K562 (cell line): ENCODE data around the gene KCNQ2. TPM values are rescaled to one million over a fixed set of nuclear protein-coding genes. Genes with fewer than 3 reads are reported as not detected.

Source experiments
- ATAC-seq: fragments of 200-7000 bp; cut with Tn5 transposase; 3 replicates; pipeline ENCODE4 v1.9.1; 2020; ENCODE audit warnings: moderate library complexity
- BruUV-seq: library from RNA; stranded (reverse); fragments of 400-500 nt; replicated peaks from 2 replicates; lab custom pipeline; 2021; lab: Mats Ljungman, UMichigan
- CTCF ChIA-PET: fragments of 300-600 bp; formaldehyde crosslinking; extraction: SDS; loops from one replicate; lab custom pipeline; 2021; ENCODE audit warnings: low intra/inter-chr PET ratio; lab: Yijun Ruan, JAX
- POLR2A ChIA-PET: fragments of 300-600, 350-650 bp; sonication (Branson Sonifier 250); formaldehyde crosslinking; extraction: SDS; loops from one replicate; lab custom pipeline; 2021; ENCODE audit warnings: antibody characterized with exemption, inconsistent platforms; lab: Yijun Ruan, JAX
- DNase-seq, 4 experiments: peaks; one replicate each; pipeline versions ENCODE4 v3.0.0 to v3.0.0-alpha.2; 2011 to 2018; ENCODE audit warnings: low spot score in 3 of 4, mixed read lengths in 3 of 4; ENCODE audit errors: extremely low read depth in 1 of 4
- FAIRE-seq: peaks from 2 replicates; lab custom pipeline; 2011; peaks lifted over from hg19 to GRCh38; lab: Jason Lieb, UNC
- H2AFZ ChIP-seq: 2 replicates; pipeline ENCODE4 v1.6.0; 2011; ENCODE audit warnings: low read depth, low read length, control low read depth, inconsistent platforms
- H3K27ac ChIP-seq: fragments of 200-600 bp; 3 replicates; pipeline ENCODE4 v1.8.0; 2011; ENCODE audit warnings: low read depth, mild to moderate bottlenecking, control low read depth, inconsistent platforms, low read length, moderate library complexity, mixed read lengths; ENCODE audit errors: extremely low read depth
- H3K27me3 ChIP-seq, 2 experiments: fragments of 300-600 bp in 1 of 2; 2 replicates in 1 of 2; 3 replicates in 1 of 2; pipeline versions ENCODE4 v1.6.0 to v1.8.0; 2011; ENCODE audit warnings: inconsistent platforms in 2 of 2, low read length in 2 of 2, mild to moderate bottlenecking in 1 of 2, mixed read lengths in 1 of 2, moderate library complexity in 1 of 2; ENCODE audit not compliant: control insufficient read depth in 2 of 2, insufficient read depth in 2 of 2
- H3K36me3 ChIP-seq: fragments of 300-600 bp; 3 replicates; pipeline ENCODE4 v1.8.0; 2011; ENCODE audit warnings: mild to moderate bottlenecking, low read length, inconsistent platforms; ENCODE audit not compliant: control insufficient read depth, insufficient read depth
- H3K4me1 ChIP-seq, 2 experiments: fragments of 200-600 bp in 1 of 2; replicated peaks in 1 of 2; 2 replicates in 1 of 2; 3 replicates in 1 of 2; pipeline versions ENCODE4 v1.5.1 to v1.8.0; 2011; ENCODE audit warnings: inconsistent platforms in 2 of 2, low read length in 2 of 2, mild to moderate bottlenecking in 1 of 2, mixed read lengths in 1 of 2, moderate library complexity in 1 of 2; ENCODE audit not compliant: control insufficient read depth in 2 of 2, insufficient read depth in 2 of 2
- H3K4me2 ChIP-seq: 2 replicates; pipeline ENCODE4 v1.6.1; 2011; ENCODE audit warnings: low read length, control low read depth, inconsistent platforms, mixed read lengths; ENCODE audit not compliant: insufficient read depth
- H3K4me3 ChIP-seq: fragments of 200-600 bp; sonication (generic), shearing (Covaris generic); 2 replicates; pipeline ENCODE4 v1.5.1; 2016; ENCODE audit warnings: control low read depth, inconsistent platforms
- H3K79me2 ChIP-seq: fragments of 200-600 bp; 3 replicates; pipeline ENCODE4 v1.8.0; 2011; ENCODE audit warnings: low read length, inconsistent platforms; ENCODE audit not compliant: control insufficient read depth, insufficient read depth
- H3K9ac ChIP-seq, 2 experiments: 2 replicates each; pipeline versions ENCODE4 v1.6.0 to v1.6.1; 2011; ENCODE audit warnings: low read depth in 2 of 2, low read length in 2 of 2, control low read depth in 1 of 2, inconsistent platforms in 1 of 2, mild to moderate bottlenecking in 1 of 2, mixed read lengths in 1 of 2; ENCODE audit not compliant: insufficient read depth in 1 of 2
- H3K9me1 ChIP-seq: one replicate; pipeline ENCODE4 v1.6.0; 2011; ENCODE audit warnings: inconsistent platforms, mild to moderate bottlenecking, low read length, moderate library complexity; ENCODE audit not compliant: control insufficient read depth, insufficient read depth
- H3K9me3 ChIP-seq: replicated peaks from 2 replicates; pipeline ENCODE4 v1.5.1; 2011; ENCODE audit warnings: low read depth, low read length, inconsistent platforms; ENCODE audit not compliant: control insufficient read depth, insufficient read depth
- H4K20me1 ChIP-seq: replicated peaks from 2 replicates; pipeline ENCODE4 v1.6.1; 2011; ENCODE audit warnings: low read length, inconsistent platforms, mixed read lengths; ENCODE audit not compliant: control insufficient read depth, insufficient read depth
- ADNP ChIP-seq: fragments of 200-800 bp; sonication (Bioruptor generic); IDR thresholded peaks from 2 replicates; pipeline ENCODE4 v1.6.1; 2016; ENCODE audit warnings: missing genetic modification characterization, missing compliant biosample characterization
- LARP7 ChIP-seq: fragments of 450-650 bp; IDR thresholded peaks from 2 replicates; pipeline ENCODE4 v1.6.1; 2016
- MTA3 ChIP-seq: fragments of 450-650 bp; formaldehyde crosslinking; IDR thresholded peaks from 2 replicates; pipeline ENCODE4 v1.6.1; 2017; ENCODE audit warnings: mild to moderate bottlenecking, borderline replicate concordance
- PHF21A ChIP-seq: fragments of 450-650 bp; IDR thresholded peaks from 2 replicates; pipeline ENCODE4 v1.6.1; 2017; ENCODE audit warnings: low read depth, borderline replicate concordance
- RAD21 ChIP-seq, 2 experiments: fragments of 250-450 bp in 1 of 2; fragments of 450-650 bp in 1 of 2; sonication (Bioruptor Pico) in 1 of 2; formaldehyde crosslinking in 1 of 2; IDR thresholded peaks in 1 of 2; conservative IDR thresholded peaks in 1 of 2; 2 replicates each; pipeline versions ENCODE4 v1.4.0 to v1.8.0; 2020 to 2022; ENCODE audit warnings: mild to moderate bottlenecking in 2 of 2, moderate library complexity in 1 of 2
- SOX6 ChIP-seq: fragments of 450-650 bp; IDR thresholded peaks from 2 replicates; pipeline ENCODE4 v1.6.1; 2014; ENCODE audit warnings: mild to moderate bottlenecking
- ZNF507 ChIP-seq: conservative IDR thresholded peaks from 2 replicates; pipeline ENCODE4 v1.6.1; 2017; ENCODE audit warnings: missing genetic modification characterization, missing compliant biosample characterization
- ZNF830 ChIP-seq: fragments of 250-450 bp; sonication (Bioruptor Pico); IDR thresholded peaks from 2 replicates; pipeline ENCODE4 v1.5.0; 2021; ENCODE audit warnings: mild to moderate bottlenecking
- ZZZ3 ChIP-seq: fragments of 450-650 bp; IDR thresholded peaks from 2 replicates; pipeline ENCODE4 v1.6.1; 2016; ENCODE audit warnings: antibody characterized with exemption, mild to moderate bottlenecking, moderate library complexity
- WGBS: fragments of 100-300 bp; shearing (Covaris generic); methylation state at CpG from one replicate; pipeline ENCODE4 v1.1.6; 2016; ENCODE audit warnings: low coverage, mixed read lengths; ENCODE audit not compliant: insufficient coverage; ENCODE audit errors: missing lambda C conversion rate; 5-methylcytosine and 5-hydroxymethylcytosine counted together
- in situ Hi-C: fragments of 300-500 bp; cut with MboI; formaldehyde crosslinking; loops from 4 replicates; pipeline ENCODE4 v1.15.0; 2018; ENCODE audit warnings: inconsistent platforms, mixed read lengths
- intact Hi-C: fragments of 100-400 bp; cut with micrococcal nuclease; formaldehyde crosslinking; loops from 2 replicates; pipeline ENCODE4 v1.14.2; 2022
- polyA plus RNA-seq, 8 experiments: library from polyadenylated mRNA; depleted of rRNA in 4 of 8; stranded (reverse) in 5 of 8; unstranded in 3 of 8; fragments of >200 nt; fragmentation: Nextera tagmentation in 2 of 8; fragmentation: Illumina TruSeq in 1 of 8; extraction: Ambion mirVana in 2 of 8; extraction: Trizol in 1 of 8; gene quantifications; 2 replicates each; pipeline versions ENCODE4 v1.2.1 to v1.2.3, GENCODE V29; 2011 to 2014; ENCODE audit warnings: inconsistent platforms in 1 of 8, missing spikeins in 1 of 8
- total RNA-seq, 7 experiments: library from RNA; depleted of rRNA in 6 of 7; stranded (reverse); fragments of >200 nt in 6 of 7; fragmentation: Illumina TruSeq in 2 of 7; extraction: Trizol in 2 of 7; gene quantifications; 2 replicates each; pipeline versions ENCODE4 v1.2.1 to v1.2.3, GENCODE V29; 2011 to 2021; ENCODE audit warnings: low replicate concordance in 1 of 7
- TF ChIP-seq, protein P1 (sequence below): sonication (generic); formaldehyde crosslinking; IDR thresholded peaks from 2 replicates; pipeline ENCODE4 v1.8.1; 2023; ENCODE audit warnings: mild to moderate bottlenecking, missing genetic modification reagents, moderate library complexity
- TF ChIP-seq, protein P2 (sequence below): fragments of 250-450 bp; sonication (Bioruptor Pico); IDR thresholded peaks from 2 replicates; pipeline ENCODE4 v1.8.0; 2021; ENCODE audit warnings: moderate library complexity, mild to moderate bottlenecking, inconsistent platforms
- TF ChIP-seq, protein P3 (sequence below): sonication (generic); IDR thresholded peaks from 2 replicates; pipeline ENCODE4 v1.6.1; 2016
- TF ChIP-seq, protein P4 (sequence below): sonication (generic); formaldehyde crosslinking; IDR thresholded peaks from 2 replicates; pipeline ENCODE4 v1.8.0; 2022; ENCODE audit warnings: missing genetic modification reagents, mild to moderate bottlenecking, moderate library complexity, borderline replicate concordance
- TF ChIP-seq, protein P5 (sequence below): fragments of 250-450 bp; sonication (Bioruptor Pico); IDR thresholded peaks from 2 replicates; pipeline ENCODE4 v1.4.0; 2020; ENCODE audit warnings: mild to moderate bottlenecking, moderate library complexity

The KCNQ2 gene
- total and polyA plus RNA-seq, 9 of the 15 experiments (the other 6 are each of a cell fraction or from before 2014, with no cell fraction given): 0.13 to 0.16 TPM; not detected in 7

DNA sequence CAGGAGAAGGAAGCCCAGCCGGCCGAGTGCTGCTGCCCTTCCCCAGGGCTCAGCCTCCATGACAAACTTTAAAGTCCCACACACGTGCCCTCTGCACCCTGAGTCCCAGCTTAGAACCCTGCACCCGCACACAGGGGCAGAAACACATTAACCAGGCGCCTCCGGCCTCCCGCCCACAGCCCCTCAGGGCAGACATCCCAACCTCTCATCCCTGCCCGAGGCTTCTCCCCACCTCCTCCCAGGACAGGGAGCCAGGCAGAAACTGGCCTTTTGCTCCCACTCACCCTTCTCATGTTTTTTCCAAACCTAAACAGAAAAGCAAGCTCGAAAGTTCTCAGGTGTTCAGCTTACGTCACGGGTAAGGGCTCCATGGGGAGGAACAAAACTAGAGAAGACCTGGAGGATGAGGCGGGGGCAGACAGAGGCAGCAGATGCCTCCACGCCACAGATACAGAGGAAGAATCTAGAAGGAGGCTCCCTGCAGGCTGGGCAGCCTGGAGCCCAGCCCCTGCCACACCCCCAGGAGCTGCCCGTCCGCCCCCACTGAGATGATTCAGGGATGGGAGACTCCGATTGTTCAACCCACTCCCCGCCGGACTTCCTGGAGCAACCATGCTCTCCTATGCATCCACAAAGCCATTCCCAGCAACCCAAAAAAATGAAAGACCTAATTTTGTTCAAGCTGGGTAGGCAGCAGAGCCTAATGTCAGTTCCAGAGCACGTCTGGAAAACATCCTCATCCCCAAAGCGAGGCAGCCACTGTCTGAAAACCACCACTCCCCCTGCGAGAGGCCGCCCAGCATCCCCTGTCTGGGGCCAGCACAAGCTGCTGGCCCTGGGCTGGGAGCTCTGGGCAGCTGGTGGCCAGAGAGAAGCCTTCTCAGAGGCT lies 8.8 kb downstream of the KCNQ2 start:
- intact Hi-C loops (no loop called here), in situ Hi-C loops (no loop called here)
- ATAC-seq (no peak), FAIRE-seq (no peak), DNase-seq (no peak)
- ChIA-PET CTCF (no interaction called here), POLR2A (interaction anchor here (1.1 kb wide), 1 partner anchor 9 kb away, joined by 6 read pairs; the partner anchor contains the start of gene KCNQ2)
- Histone ChIP-seq H3K4me3 (no peak overlapping the region), H3K36me3 (no peaks in the 10 kb centered on the region), H3K4me2 (no peak overlapping the region), H2AFZ (no peak overlapping the region), H3K27me3 (peaks cover 50 to 85% of the 10 kb centered on the region in 2 experiments), H3K9me3 (no peaks in the 10 kb centered on the region), H3K79me2 (no peaks in the 10 kb centered on the region), H3K27ac (no peak overlapping the region), H3K4me1 (peaks cover 0 to 23% of the 10 kb centered on the region in 2 experiments; a peak in 2 of 5 replicates), H4K20me1 (peaks cover 9% of the 10 kb centered on the region; the same call in 1 of the 2 replicates), H3K9ac (no peak overlapping the region), H3K9me1 (no peaks in the 10 kb centered on the region)
- no TSS peak for BruUV-seq
- under 1% methylated on average over 22 of the region's 22 CpGs for WGBS
- TF ChIP-seq ADNP (tag) (no peak), LARP7 (no peak), PHF21A (no peak), SOX6 (no peak), ZZZ3 (no peak), MTA3 (no peak), RAD21 (CRISPR knock-in tag; conservative IDR thresholded peaks at IDR 0.05 in 1 of 2, IDR thresholded peaks at IDR 0.05 in 1 of 2) (no peak), ZNF830 (CRISPR knock-in tag) (no peak), ZNF507 (tag) (no peak)
- TF ChIP-seq, protein P1, sequence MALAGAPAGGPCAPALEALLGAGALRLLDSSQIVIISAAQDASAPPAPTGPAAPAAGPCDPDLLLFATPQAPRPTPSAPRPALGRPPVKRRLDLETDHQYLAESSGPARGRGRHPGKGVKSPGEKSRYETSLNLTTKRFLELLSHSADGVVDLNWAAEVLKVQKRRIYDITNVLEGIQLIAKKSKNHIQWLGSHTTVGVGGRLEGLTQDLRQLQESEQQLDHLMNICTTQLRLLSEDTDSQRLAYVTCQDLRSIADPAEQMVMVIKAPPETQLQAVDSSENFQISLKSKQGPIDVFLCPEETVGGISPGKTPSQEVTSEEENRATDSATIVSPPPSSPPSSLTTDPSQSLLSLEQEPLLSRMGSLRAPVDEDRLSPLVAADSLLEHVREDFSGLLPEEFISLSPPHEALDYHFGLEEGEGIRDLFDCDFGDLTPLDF (CRISPR knock-in tag): no peak
- TF ChIP-seq, protein P2, sequence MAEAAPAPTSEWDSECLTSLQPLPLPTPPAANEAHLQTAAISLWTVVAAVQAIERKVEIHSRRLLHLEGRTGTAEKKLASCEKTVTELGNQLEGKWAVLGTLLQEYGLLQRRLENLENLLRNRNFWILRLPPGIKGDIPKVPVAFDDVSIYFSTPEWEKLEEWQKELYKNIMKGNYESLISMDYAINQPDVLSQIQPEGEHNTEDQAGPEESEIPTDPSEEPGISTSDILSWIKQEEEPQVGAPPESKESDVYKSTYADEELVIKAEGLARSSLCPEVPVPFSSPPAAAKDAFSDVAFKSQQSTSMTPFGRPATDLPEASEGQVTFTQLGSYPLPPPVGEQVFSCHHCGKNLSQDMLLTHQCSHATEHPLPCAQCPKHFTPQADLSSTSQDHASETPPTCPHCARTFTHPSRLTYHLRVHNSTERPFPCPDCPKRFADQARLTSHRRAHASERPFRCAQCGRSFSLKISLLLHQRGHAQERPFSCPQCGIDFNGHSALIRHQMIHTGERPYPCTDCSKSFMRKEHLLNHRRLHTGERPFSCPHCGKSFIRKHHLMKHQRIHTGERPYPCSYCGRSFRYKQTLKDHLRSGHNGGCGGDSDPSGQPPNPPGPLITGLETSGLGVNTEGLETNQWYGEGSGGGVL (CRISPR knock-in tag): no peak
- TF ChIP-seq, protein P3, sequence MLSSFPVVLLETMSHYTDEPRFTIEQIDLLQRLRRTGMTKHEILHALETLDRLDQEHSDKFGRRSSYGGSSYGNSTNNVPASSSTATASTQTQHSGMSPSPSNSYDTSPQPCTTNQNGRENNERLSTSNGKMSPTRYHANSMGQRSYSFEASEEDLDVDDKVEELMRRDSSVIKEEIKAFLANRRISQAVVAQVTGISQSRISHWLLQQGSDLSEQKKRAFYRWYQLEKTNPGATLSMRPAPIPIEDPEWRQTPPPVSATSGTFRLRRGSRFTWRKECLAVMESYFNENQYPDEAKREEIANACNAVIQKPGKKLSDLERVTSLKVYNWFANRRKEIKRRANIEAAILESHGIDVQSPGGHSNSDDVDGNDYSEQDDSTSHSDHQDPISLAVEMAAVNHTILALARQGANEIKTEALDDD: no peak
- TF ChIP-seq, protein P4, sequence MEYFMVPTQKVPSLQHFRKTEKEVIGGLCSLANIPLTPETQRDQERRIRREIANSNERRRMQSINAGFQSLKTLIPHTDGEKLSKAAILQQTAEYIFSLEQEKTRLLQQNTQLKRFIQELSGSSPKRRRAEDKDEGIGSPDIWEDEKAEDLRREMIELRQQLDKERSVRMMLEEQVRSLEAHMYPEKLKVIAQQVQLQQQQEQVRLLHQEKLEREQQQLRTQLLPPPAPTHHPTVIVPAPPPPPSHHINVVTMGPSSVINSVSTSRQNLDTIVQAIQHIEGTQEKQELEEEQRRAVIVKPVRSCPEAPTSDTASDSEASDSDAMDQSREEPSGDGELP (CRISPR knock-in tag): no peak
- TF ChIP-seq, protein P5, sequence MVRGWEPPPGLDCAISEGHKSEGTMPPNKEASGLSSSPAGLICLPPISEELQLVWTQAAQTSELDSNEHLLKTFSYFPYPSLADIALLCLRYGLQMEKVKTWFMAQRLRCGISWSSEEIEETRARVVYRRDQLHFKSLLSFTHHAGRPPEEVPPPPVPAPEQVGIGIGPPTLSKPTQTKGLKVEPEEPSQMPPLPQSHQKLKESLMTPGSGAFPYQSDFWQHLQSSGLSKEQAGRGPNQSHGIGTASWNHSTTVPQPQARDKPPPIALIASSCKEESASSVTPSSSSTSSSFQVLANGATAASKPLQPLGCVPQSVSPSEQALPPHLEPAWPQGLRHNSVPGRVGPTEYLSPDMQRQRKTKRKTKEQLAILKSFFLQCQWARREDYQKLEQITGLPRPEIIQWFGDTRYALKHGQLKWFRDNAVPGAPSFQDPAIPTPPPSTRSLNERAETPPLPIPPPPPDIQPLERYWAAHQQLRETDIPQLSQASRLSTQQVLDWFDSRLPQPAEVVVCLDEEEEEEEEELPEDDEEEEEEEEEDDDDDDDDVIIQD (CRISPR knock-in tag): no peak
